ENCODE results near the gene PDZD4.

Gene PDZD4

GRCh38 chrX:153862369-153863250 is 32.3 kb upstream of the PDZD4 start:
- Histone ChIP-seq H3K36me3 (no peaks in the 10 kb centered on the region), H3K4me3 (ENCODE audit: low read depth in 1 of 2, low read length in 1 of 2) (no peak overlapping the region), H3K4me1 (ENCODE audit: control insufficient read depth in 1 of 2, insufficient read depth in 1 of 2, low read depth in 1 of 2, low read length in 1 of 2) (no peaks in the 10 kb centered on the region), H3K9me3 (no peaks in the 10 kb centered on the region), H3K27ac (no peak overlapping the region), H3K27me3 (no peaks in the 10 kb centered on the region)
- no peak for TF ChIP-seq CTCF (IDR thresholded peaks at IDR 0.05)

GRCh38 chrX:153861733-153862310 is 31.5 kb upstream of the PDZD4 start:
- no peak overlapping the region for H3K4me3 ChIP-seq (ENCODE audit: low read depth in 1 of 2, low read length in 1 of 2)
- no peak overlapping the region for H3K27ac ChIP-seq
- no peaks in the 10 kb centered on the region for H3K36me3 ChIP-seq
- no peaks in the 10 kb centered on the region for H3K4me1 ChIP-seq (ENCODE audit: control insufficient read depth in 1 of 2, insufficient read depth in 1 of 2, low read depth in 1 of 2, low read length in 1 of 2)
- H3K27me3 ChIP-seq, result no peaks in the 10 kb centered on the region
- H3K9me3 ChIP-seq, result no peaks in the 10 kb centered on the region
- TF ChIP-seq CTCF (IDR thresholded peaks at IDR 0.05), result no peak

- H3K4me1 ChIP-seq (ENCODE audit: control insufficient read depth in 1 of 2, insufficient read depth in 1 of 2, low read depth in 1 of 2, low read length in 1 of 2), result no peaks in the 10 kb centered on the region
- H3K36me3 ChIP-seq, result no peaks in the 10 kb centered on the region
- peaks cover 3% of the 10 kb centered on the region for H3K27me3 ChIP-seq
- no peaks in the 10 kb centered on the region for H3K9me3 ChIP-seq
- TF ChIP-seq CTCF (IDR thresholded peaks at IDR 0.05), result no peak
- no peak overlapping the region for H3K4me3 ChIP-seq (ENCODE audit: low read depth in 1 of 2, low read length in 1 of 2)
- no peak overlapping the region for H3K27ac ChIP-seq
Measured at GRCh38 chrX:153861151-153861550, 30.8 kb upstream of the PDZD4 start.

- Histone ChIP-seq H3K27me3 (peaks cover 9% of the 10 kb centered on the region), H3K4me3 (ENCODE audit: low read depth in 1 of 2, low read length in 1 of 2) (no peak overlapping the region), H3K9me3 (no peaks in the 10 kb centered on the region), H3K36me3 (no peaks in the 10 kb centered on the region), H3K27ac (no peak overlapping the region), H3K4me1 (ENCODE audit: control insufficient read depth in 1 of 2, insufficient read depth in 1 of 2, low read depth in 1 of 2, low read length in 1 of 2) (no peaks in the 10 kb centered on the region)
- TF ChIP-seq CTCF (IDR thresholded peaks at IDR 0.05), result no peak
Measured at GRCh38 chrX:153857348-153857903, 27.1 kb upstream of the PDZD4 start.

GRCh38 chrX:153854702-153855101 is 24.4 kb upstream of the PDZD4 start:
- no peaks in the 10 kb centered on the region for H3K36me3 ChIP-seq
- H3K27me3 ChIP-seq, result peaks cover 20% of the 10 kb centered on the region
- no peaks in the 10 kb centered on the region for H3K9me3 ChIP-seq
- H3K4me3 ChIP-seq (ENCODE audit: low read depth in 1 of 2, low read length in 1 of 2), result no peak overlapping the region
- no peaks in the 10 kb centered on the region for H3K4me1 ChIP-seq (ENCODE audit: control insufficient read depth in 1 of 2, insufficient read depth in 1 of 2, low read depth in 1 of 2, low read length in 1 of 2)
- H3K27ac ChIP-seq, result no peak overlapping the region
- no peak for TF ChIP-seq CTCF (IDR thresholded peaks at IDR 0.05)

All from neutrophil (primary cell).